ENCODE measurements around the gene ZYG11B. TPM values are rescaled to one million over a fixed set of nuclear protein-coding genes. Genes with fewer than 3 reads are reported as not detected.

ZYG11B gene
- total RNA-seq, 1 experiment from 2014 or later = 20.6 TPM

DNA sequence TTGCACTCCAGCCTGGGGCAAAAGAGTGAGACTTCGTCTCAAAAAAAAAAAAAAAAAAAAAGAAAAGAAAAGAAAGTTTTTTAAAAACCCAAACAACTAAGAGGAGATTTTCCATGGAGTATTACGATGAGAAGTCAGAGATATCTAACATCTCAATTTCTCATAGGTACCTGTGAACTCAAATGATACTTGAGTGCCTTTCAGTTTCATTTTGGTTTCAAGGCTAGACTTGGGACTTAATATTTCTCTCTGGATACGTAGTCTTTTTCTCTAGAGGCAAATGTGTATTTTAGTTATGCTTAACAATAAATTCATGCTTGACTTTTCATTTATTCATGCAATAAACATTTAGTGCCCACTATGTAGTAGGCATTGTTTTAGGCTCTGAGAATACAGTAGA lies 15.0 kb downstream of the ZYG11B start:
- Histone ChIP-seq H3K56ac (ENCODE audit: insufficient read length, low read depth, low read length) (no peak overlapping the region), H2BK5ac (ENCODE audit: insufficient read length, low read length) (no peak overlapping the region), H3K23ac (ENCODE audit: insufficient read length, low read depth, low read length) (no peak overlapping the region), H2AK5ac (ENCODE audit: insufficient read length, low read length) (no peak overlapping the region), H4K91ac (ENCODE audit: insufficient read length, low read depth, low read length) (no peak overlapping the region), H4K20me1 (ENCODE audit: control insufficient read depth, insufficient read depth, insufficient read length) (no peaks in the 10 kb centered on the region), H3K14ac (ENCODE audit: insufficient read depth, low read length) (no peak overlapping the region), H3K79me2 (ENCODE audit: insufficient read depth, low read length) (no peaks in the 10 kb centered on the region), H3K27me3 (ENCODE audit: insufficient read depth, low read length) (no peaks in the 10 kb centered on the region), H4K8ac (replicated peaks; ENCODE audit: insufficient read length, low read depth, low read length) (no peak overlapping the region), H2BK15ac (ENCODE audit: low read depth, low read length) (no peak overlapping the region), H2AFZ (ENCODE audit: low read length) (no peak overlapping the region), H3K9me3 (ENCODE audit: control insufficient read depth, low read depth, low read length) (no peaks in the 10 kb centered on the region), H3K79me1 (ENCODE audit: insufficient read depth, low read depth, low read length, poor library complexity, severe bottlenecking) (no peaks in the 10 kb centered on the region), H3K4ac (ENCODE audit: low read depth, low read length) (no peak overlapping the region), H2BK20ac (ENCODE audit: low read depth, low read length, poor library complexity, severe bottlenecking) (no peak overlapping the region), H3K4me2 (ENCODE audit: insufficient read depth, insufficient read length, low read length) (no peak overlapping the region), H4K5ac (ENCODE audit: insufficient read length, low read depth, low read length) (no peak overlapping the region), H3K9ac (ENCODE audit: extremely low read depth, insufficient read length, low read length) (no peak overlapping the region), H2BK12ac (ENCODE audit: insufficient read length, low read depth, low read length) (no peak overlapping the region), H2BK120ac (ENCODE audit: low read depth, low read length, poor library complexity, severe bottlenecking) (no peak overlapping the region), H3K18ac (ENCODE audit: insufficient read length, low read depth, low read length) (no peak overlapping the region), H3K23me2 (ENCODE audit: insufficient read length, low read depth, low read length, poor library complexity, severe bottlenecking) (no peaks in the 10 kb centered on the region), H3K4me1 (ENCODE audit: insufficient read depth, low read length) (no peaks in the 10 kb centered on the region), H3K27ac (ENCODE audit: insufficient read length, low read depth, low read length) (no peak overlapping the region), H3T11ph (ENCODE audit: low read length) (no peak overlapping the region)
- WGBS (ENCODE audit: extremely low coverage, insufficient read length, low lambda C conversion rate) = no CpG with 5 or more reads among the region's 3 CpGs
- H3K4me3 Mint-ChIP-seq = no peak overlapping the region
- TF ChIP-seq, protein P1, sequence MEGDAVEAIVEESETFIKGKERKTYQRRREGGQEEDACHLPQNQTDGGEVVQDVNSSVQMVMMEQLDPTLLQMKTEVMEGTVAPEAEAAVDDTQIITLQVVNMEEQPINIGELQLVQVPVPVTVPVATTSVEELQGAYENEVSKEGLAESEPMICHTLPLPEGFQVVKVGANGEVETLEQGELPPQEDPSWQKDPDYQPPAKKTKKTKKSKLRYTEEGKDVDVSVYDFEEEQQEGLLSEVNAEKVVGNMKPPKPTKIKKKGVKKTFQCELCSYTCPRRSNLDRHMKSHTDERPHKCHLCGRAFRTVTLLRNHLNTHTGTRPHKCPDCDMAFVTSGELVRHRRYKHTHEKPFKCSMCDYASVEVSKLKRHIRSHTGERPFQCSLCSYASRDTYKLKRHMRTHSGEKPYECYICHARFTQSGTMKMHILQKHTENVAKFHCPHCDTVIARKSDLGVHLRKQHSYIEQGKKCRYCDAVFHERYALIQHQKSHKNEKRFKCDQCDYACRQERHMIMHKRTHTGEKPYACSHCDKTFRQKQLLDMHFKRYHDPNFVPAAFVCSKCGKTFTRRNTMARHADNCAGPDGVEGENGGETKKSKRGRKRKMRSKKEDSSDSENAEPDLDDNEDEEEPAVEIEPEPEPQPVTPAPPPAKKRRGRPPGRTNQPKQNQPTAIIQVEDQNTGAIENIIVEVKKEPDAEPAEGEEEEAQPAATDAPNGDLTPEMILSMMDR (conservative IDR thresholded peaks at IDR 0.05) = no peak
- H3K36me3 Mint-ChIP-seq (ENCODE audit: insufficient read depth in 1 of 3, low read depth in 3 of 3) = peaks cover 11 to 17% (median 12%) of the 10 kb centered on the region in 3 experiments
- peaks cover 10% of the 10 kb centered on the region in 2 experiments for H3K9me3 Mint-ChIP-seq
- H3K27me3 Mint-ChIP-seq (ENCODE audit: low read depth) = no peaks in the 10 kb centered on the region
- peaks cover 3 to 4% of the 10 kb centered on the region in 2 experiments; a peak in 3 of 4 replicates for H3K4me1 Mint-ChIP-seq
- no peak for DNase-seq
- H3K27ac Mint-ChIP-seq = no peak overlapping the region

Measured in H9 (cell line).